Raji (cell line): ENCODE results near the gene RPL29.

Source experiments
- POLR2A ChIP-seq: IDR thresholded peaks from 2 replicates; pipeline ENCODE4 v1.6.1; 2011; ENCODE audit warnings: low read depth, low read length, control low read depth; ENCODE audit not compliant: insufficient read depth

The RPL29 gene

GRCh38 chr3:51954713-51955112 is 41.0 kb downstream of the RPL29 start:
- TF ChIP-seq POLR2A: no peak

GRCh38 chr3:51954105-51954504 is 41.6 kb downstream of the RPL29 start:
- no peak for TF ChIP-seq POLR2A

- TF ChIP-seq POLR2A: no peak
Measured at GRCh38 chr3:51953445-51953844, 42.2 kb downstream of the RPL29 start.

- no peak for TF ChIP-seq POLR2A
Measured at GRCh38 chr3:51950899-51951298, 44.8 kb downstream of the RPL29 start.

GRCh38 chr3:51949121-51949520 is 46.6 kb downstream of the RPL29 start:
- TF ChIP-seq POLR2A: no peak

GRCh38 chr3:51948016-51948580 is 47.6 kb downstream of the RPL29 start:
- no peak for TF ChIP-seq POLR2A

- no peak for TF ChIP-seq POLR2A
Measured at GRCh38 chr3:51947215-51947900, 48.3 kb downstream of the RPL29 start.

- TF ChIP-seq POLR2A: no peak
Measured at GRCh38 chr3:51946796-51947195, 48.9 kb downstream of the RPL29 start.

- no peak for TF ChIP-seq POLR2A
Measured at GRCh38 chr3:51945926-51946705, 49.6 kb downstream of the RPL29 start.

- TF ChIP-seq POLR2A: no peak
Measured at GRCh38 chr3:51945031-51945840, 50.5 kb downstream of the RPL29 start.

- TF ChIP-seq POLR2A: no peak
Measured at GRCh38 chr3:51944451-51945021, 51.2 kb downstream of the RPL29 start.
